ENCODE measurements around the gene PRKCA.

Gene PRKCA

DNA sequence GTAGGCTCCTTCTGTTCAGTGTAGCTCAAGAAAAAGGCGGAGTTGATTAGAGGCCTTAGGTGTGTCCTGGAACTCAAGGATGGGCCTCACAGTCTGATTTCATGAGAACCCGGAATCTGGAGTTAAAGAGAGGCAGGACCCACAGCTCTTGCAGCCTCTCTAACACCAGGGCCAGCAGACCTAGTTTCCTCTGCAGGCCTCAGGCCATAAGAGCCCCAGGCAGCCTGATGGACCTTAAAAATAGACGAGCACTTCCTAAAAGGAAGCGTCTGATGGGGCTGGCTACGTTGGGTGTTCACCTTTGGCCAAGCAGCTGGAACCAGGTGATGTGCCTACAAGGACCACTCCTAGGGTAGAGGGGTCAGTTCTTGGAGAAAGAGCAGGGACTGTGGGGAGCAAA is 540.1 kb downstream of the PRKCA start:
- DNase-seq (ENCODE audit: low spot score) = no peak
- TF ChIP-seq, protein P1, sequence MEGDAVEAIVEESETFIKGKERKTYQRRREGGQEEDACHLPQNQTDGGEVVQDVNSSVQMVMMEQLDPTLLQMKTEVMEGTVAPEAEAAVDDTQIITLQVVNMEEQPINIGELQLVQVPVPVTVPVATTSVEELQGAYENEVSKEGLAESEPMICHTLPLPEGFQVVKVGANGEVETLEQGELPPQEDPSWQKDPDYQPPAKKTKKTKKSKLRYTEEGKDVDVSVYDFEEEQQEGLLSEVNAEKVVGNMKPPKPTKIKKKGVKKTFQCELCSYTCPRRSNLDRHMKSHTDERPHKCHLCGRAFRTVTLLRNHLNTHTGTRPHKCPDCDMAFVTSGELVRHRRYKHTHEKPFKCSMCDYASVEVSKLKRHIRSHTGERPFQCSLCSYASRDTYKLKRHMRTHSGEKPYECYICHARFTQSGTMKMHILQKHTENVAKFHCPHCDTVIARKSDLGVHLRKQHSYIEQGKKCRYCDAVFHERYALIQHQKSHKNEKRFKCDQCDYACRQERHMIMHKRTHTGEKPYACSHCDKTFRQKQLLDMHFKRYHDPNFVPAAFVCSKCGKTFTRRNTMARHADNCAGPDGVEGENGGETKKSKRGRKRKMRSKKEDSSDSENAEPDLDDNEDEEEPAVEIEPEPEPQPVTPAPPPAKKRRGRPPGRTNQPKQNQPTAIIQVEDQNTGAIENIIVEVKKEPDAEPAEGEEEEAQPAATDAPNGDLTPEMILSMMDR (IDR thresholded peaks at IDR 0.05; ENCODE audit: extremely low read depth, missing control alignments) = no peak

DNA sequence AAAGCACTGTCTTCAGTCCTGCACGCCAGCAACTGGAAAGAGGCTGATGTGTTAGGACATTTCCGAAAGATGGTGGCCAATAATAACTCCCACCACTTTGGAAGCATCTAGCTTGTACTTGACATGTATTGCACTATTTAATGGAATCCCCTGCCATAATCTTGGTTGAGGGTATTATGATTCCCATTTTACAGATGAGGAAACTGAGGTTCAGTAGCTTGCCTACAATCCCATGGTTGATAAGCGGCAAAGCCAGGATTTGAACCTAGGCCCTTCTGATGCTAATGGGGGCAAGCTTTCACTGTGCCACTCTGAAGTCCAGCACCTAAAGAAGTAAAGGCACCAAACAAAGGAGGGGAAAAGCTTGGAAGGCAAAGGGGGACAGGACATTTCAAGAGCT is 540.5 kb downstream of the PRKCA start:
- TF ChIP-seq, protein P1 (IDR thresholded peaks at IDR 0.05; ENCODE audit: extremely low read depth, missing control alignments) = no peak
- no peak for DNase-seq (ENCODE audit: low spot score)

DNA sequence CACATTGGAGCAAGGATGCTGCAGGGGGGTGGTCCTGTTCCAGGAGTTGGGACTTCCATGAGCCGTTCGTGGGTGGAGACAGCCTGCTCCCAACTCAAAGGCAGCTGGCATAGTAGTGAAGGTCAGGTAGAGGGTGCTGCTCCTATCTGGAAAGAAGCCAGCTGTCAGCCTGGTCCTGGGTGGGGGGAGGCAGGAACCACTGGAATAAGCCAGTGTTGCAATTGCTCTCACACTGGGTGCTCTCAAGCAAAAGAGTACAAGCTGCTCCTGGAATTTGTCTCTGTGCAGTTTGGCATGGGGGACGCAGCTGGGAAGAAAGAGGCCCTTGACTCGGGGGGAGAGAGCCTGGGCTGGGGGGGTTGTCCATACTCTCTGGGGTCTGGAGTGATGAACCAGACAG is 541.2 kb downstream of the PRKCA start:
- no peak for DNase-seq (ENCODE audit: low spot score)
- TF ChIP-seq, protein P1 (IDR thresholded peaks at IDR 0.05; ENCODE audit: extremely low read depth, missing control alignments) = no peak

DNA sequence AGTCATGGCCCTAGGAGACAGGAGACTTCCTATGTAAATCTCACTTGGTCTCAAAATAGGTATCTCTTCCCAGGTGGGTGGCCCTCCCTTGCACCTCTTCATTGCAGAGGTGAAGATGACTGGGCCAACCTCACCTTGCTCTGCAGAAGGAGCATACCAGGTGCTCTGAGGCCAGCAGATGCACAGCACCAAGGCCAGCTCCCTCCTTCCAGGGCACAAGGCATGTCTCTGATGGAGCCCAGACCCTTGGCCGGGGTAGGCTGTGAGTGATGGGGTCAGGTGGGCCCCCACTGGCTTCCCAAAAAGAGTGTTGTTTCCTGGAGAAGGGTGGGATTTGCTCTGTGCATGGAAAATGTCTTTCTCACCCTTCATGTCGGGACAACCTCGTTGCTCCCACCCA is 545.3 kb downstream of the PRKCA start:
- no peak for DNase-seq (ENCODE audit: low spot score)
- TF ChIP-seq, protein P1 (IDR thresholded peaks at IDR 0.05; ENCODE audit: extremely low read depth, missing control alignments) = no peak

DNA sequence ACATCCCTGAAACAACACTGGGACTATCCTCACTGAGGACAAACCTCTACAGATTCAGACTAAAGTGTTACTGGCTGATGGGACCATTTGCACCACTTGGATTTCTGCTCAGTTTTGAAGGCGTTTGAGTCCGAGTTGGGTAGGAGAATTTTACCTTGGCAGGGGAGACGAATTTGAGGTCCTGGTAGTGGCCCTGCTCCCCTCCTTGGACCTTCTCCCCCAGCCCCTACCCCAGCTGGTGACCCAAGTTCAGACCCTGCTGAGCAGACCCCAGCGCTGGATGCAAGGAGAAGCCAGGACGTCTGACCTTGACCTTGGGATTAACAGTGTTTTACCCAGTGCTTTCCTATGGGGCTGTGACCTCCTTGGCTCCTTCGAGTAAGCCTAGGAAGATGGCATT is 546.1 kb downstream of the PRKCA start:
- no peak for DNase-seq (ENCODE audit: low spot score)
- TF ChIP-seq, protein P1 (IDR thresholded peaks at IDR 0.05; ENCODE audit: extremely low read depth, missing control alignments) = no peak

DNA sequence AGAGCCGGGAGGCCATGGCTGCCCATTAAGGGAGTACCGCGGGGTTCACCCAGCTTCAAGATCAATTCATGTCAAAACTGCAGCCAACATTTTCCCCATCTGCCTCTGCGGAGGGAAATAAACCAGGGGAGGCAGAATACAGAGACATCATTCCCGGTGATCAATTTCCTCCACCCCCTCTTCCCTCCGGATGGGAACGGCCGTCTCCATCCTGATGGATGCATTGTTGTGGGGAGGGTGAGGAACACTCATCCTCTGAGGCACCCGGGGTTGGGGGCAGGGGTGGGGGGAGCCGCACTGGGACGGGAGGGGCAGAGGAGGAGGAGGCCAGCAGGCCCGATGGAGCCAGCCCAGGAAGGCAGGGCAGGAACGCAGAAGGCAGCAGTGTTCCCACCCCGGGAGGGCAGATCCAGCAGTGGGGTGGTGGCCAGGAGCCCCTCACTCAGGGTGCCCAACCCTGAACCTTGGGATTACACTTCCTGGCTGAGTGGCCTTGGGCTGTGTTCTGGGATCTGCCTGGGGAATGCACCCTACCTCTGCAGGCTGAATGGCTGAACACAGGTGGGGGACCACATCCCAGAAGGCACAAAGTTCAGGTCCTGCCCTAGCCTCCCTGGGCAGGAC is 546.7 kb downstream of the PRKCA start:
- TF ChIP-seq, protein P1 (IDR thresholded peaks at IDR 0.05; ENCODE audit: extremely low read depth, missing control alignments) = no peak
- no peak for DNase-seq (ENCODE audit: low spot score)

DNA sequence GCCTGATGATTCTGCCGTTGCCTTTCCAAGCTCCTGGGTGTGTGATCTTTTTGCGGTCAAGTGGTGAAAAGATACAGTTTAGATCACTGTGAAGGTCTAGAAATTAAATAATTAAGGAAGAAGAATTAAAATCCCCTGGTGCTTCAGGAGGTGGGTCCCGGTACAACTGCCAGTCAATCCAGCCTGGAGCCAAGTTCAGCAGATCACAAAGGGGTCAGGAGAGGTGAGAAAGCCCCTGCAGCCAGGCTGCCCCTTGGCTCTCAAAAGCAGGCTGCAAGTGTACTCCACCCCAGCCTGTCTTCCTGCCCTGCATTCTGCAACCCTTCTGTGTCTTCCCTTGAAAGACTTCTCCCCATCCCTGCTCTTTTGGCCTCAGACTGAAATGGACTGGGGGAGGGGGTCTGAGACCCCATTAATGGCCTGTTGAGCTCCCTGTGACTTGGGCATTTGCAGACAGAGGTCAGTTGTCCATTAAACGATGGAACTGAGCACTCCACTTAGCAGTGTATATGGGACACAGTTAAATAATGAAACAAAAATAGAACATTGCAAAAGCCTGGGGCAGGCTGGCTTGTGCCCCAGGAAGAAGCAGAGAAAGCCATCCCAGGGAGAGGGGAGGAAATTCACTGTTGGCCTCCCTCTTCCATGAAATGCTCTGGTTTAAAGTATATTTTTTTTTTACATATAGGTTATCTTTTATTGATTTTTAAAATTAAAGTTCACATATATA is 547.6 kb downstream of the PRKCA start:
- no peak for DNase-seq (ENCODE audit: low spot score)
- TF ChIP-seq, protein P1 (IDR thresholded peaks at IDR 0.05; ENCODE audit: extremely low read depth, missing control alignments) = no peak

Data from GM20000 (cell line).